HEK293T (cell line): Measurements from ENCODE around the gene SH3TC1.

Source experiments
- ARNT ChIP-seq: fragments of 450-650 bp; IDR thresholded peaks from 2 replicates; pipeline ENCODE4 v1.6.1; 2017; ENCODE audit warnings: mild to moderate bottlenecking
- BHLHE40 ChIP-seq: fragments of 450-650 bp; IDR thresholded peaks from 2 replicates; pipeline ENCODE4 v1.6.1; 2016; ENCODE audit warnings: mild to moderate bottlenecking, moderate library complexity, borderline replicate concordance
- LEF1 ChIP-seq: fragments of 450-650 bp; IDR thresholded peaks from 2 replicates; pipeline ENCODE4 v1.6.1; 2017; ENCODE audit warnings: mild to moderate bottlenecking, borderline replicate concordance
- SUZ12 ChIP-seq: fragments of 450-650 bp; IDR thresholded peaks from 2 replicates; pipeline ENCODE4 v1.6.1; 2016; ENCODE audit warnings: mild to moderate bottlenecking

- TF ChIP-seq ARNT, result no peak
- TF ChIP-seq BHLHE40, result no peak
- no peak for TF ChIP-seq LEF1
- TF ChIP-seq SUZ12, result no peak
These were observed 9.3 kb upstream of the SH3TC1 start for GRCh38 chr4:8189551-8190466.
